Cerebellar nuclear complex (tissue), 1 donor: ENCODE measurements around the gene BRD1.
"Not testable (repeated sequence)": the region's sequence is repeated elsewhere in the genome, so short reads cannot be mapped to it uniquely, and the experiment has no call there.

Experiments used
- DNase-seq, 2 experiments: peaks; one replicate each; lab custom pipeline; 2025; lab: John Stamatoyannopoulos, UW

Gene BRD1

GRCh38 chr22:49783926-49784629, 43.6 kb downstream of the BRD1 start:
- no peak for DNase-seq

- no peak for DNase-seq
Observed at GRCh38 chr22:49783036-49783746, 44.5 kb downstream of the BRD1 start.

- DNase-seq = not testable (repeated sequence)
Observed at GRCh38 chr22:49781886-49782285, 45.8 kb downstream of the BRD1 start.

- DNase-seq = no peak
Observed at GRCh38 chr22:49781289-49781782, 46.3 kb downstream of the BRD1 start.

- DNase-seq = no peak
Observed at GRCh38 chr22:49780698-49781288, 46.9 kb downstream of the BRD1 start.

GRCh38 chr22:49779853-49780697, 47.6 kb downstream of the BRD1 start:
- DNase-seq = no peak

GRCh38 chr22:49779211-49779610, 48.5 kb downstream of the BRD1 start:
- DNase-seq = no peak

GRCh38 chr22:49777569-49778249, 50.0 kb downstream of the BRD1 start:
- no peak for DNase-seq

- no peak for DNase-seq
Observed at GRCh38 chr22:49776891-49777290, 50.8 kb downstream of the BRD1 start.

GRCh38 chr22:49775867-49776511, 51.7 kb downstream of the BRD1 start:
- DNase-seq = no peak

- DNase-seq = no peak
Observed at GRCh38 chr22:49775191-49775866, 52.3 kb downstream of the BRD1 start.

GRCh38 chr22:49774499-49775151, 53.0 kb downstream of the BRD1 start:
- no peak for DNase-seq

GRCh38 chr22:49774046-49774445, 53.6 kb downstream of the BRD1 start:
- DNase-seq = no peak

GRCh38 chr22:49773531-49773930, 54.1 kb downstream of the BRD1 start:
- DNase-seq = no peak

GRCh38 chr22:49772692-49773091, 55.0 kb downstream of the BRD1 start:
- no peak for DNase-seq

- DNase-seq = no peak
Observed at GRCh38 chr22:49771266-49772065, 56.2 kb downstream of the BRD1 start.

GRCh38 chr22:49770547-49771265, 57.0 kb downstream of the BRD1 start:
- no peak for DNase-seq
